Activated CD4-positive, alpha-beta T cell treated with anti-CD3 and anti-CD28 coated beads, Interleukin-2, amount 50 U/mL, for 4 hours (primary cell): Measurements from ENCODE around the gene DSG2.

Experiments
- DNase-seq, 2 experiments: peaks; one replicate each; pipeline ENCODE4 v3.0.0-alpha.2; 2020

Gene DSG2

GRCh38 chr18:31558567-31558966 lies 60.6 kb downstream of the DSG2 start:
- DNase-seq = no peak

GRCh38 chr18:31562726-31563125 lies 64.7 kb downstream of the DSG2 start:
- no peak for DNase-seq

GRCh38 chr18:31563778-31564177 lies 65.8 kb downstream of the DSG2 start:
- DNase-seq = no peak

GRCh38 chr18:31565345-31565744 lies 67.4 kb downstream of the DSG2 start:
- DNase-seq = no peak

- no peak for DNase-seq
These were observed 68.0 kb downstream of the DSG2 start for GRCh38 chr18:31565782-31566512.

- no peak for DNase-seq
These were observed 68.8 kb downstream of the DSG2 start for GRCh38 chr18:31566576-31567306.

- no peak for DNase-seq
These were observed 74.4 kb downstream of the DSG2 start for GRCh38 chr18:31572368-31572767.

- DNase-seq = no peak
These were observed 75.1 kb downstream of the DSG2 start for GRCh38 chr18:31573051-31573450.

GRCh38 chr18:31574359-31574758 lies 76.4 kb downstream of the DSG2 start:
- no peak for DNase-seq

GRCh38 chr18:31575515-31576257 lies 77.7 kb downstream of the DSG2 start:
- no peak for DNase-seq

- DNase-seq = no peak
These were observed 78.7 kb downstream of the DSG2 start for GRCh38 chr18:31576670-31577069.

- no peak for DNase-seq
These were observed 79.2 kb downstream of the DSG2 start for GRCh38 chr18:31577195-31577594.

GRCh38 chr18:31578126-31578525 lies 80.1 kb downstream of the DSG2 start:
- DNase-seq = no peak

GRCh38 chr18:31579375-31579774 lies 81.4 kb downstream of the DSG2 start:
- no peak for DNase-seq

- no peak for DNase-seq
These were observed 83.7 kb downstream of the DSG2 start for GRCh38 chr18:31581498-31582197.

GRCh38 chr18:31583185-31583854 lies 85.3 kb downstream of the DSG2 start:
- no peak for DNase-seq

GRCh38 chr18:31585991-31586390 lies 88.0 kb downstream of the DSG2 start:
- DNase-seq = no peak

- DNase-seq = no peak
These were observed 88.6 kb downstream of the DSG2 start for GRCh38 chr18:31586616-31587015.

- no peak for DNase-seq
These were observed 89.6 kb downstream of the DSG2 start for GRCh38 chr18:31587529-31587928.

- no peak for DNase-seq
These were observed 92.6 kb downstream of the DSG2 start for GRCh38 chr18:31590570-31590969.

GRCh38 chr18:31591113-31591512 lies 93.1 kb downstream of the DSG2 start:
- no peak for DNase-seq

GRCh38 chr18:31591628-31592027 lies 93.7 kb downstream of the DSG2 start, which contains the start of gene TTR:
TSS of gene TTR (plus strand) at chr18:31591877. CDS start at chr18:31591903, 26 bp downstream.
- no peak for DNase-seq
